ENCODE data around the gene MACROD2. TPM values are rescaled to one million over a fixed set of nuclear protein-coding genes. Genes with fewer than 3 reads are reported as not detected.

MACROD2 gene
- total and polyA plus RNA-seq, 7 donors: 0.20 to 4.8 (median 0.87) TPM

GRCh38 chr20:15446373-15446772, 1451.1 kb downstream of the MACROD2 start:
- no peaks in the 10 kb centered on the region for H3K4me1 ChIP-seq
- DNase-seq: peak; percentile 22 to 53
- intact Hi-C loops (cut with DNase I): no loop called here
- 52 to 62% (median 59%) methylated on average over 9 of the region's 9 CpGs for WGBS, 3 donors
- no peak overlapping the region for H3K4me3 ChIP-seq
- no peak for ATAC-seq
- H3K27ac ChIP-seq: no peak overlapping the region
- H3K9me3 ChIP-seq: no peaks in the 10 kb centered on the region
- no peaks in the 10 kb centered on the region for H3K27me3 ChIP-seq (ENCODE audit: insufficient read depth in 3 of 3, low read length in 2 of 3)
- TF ChIP-seq, protein P1, sequence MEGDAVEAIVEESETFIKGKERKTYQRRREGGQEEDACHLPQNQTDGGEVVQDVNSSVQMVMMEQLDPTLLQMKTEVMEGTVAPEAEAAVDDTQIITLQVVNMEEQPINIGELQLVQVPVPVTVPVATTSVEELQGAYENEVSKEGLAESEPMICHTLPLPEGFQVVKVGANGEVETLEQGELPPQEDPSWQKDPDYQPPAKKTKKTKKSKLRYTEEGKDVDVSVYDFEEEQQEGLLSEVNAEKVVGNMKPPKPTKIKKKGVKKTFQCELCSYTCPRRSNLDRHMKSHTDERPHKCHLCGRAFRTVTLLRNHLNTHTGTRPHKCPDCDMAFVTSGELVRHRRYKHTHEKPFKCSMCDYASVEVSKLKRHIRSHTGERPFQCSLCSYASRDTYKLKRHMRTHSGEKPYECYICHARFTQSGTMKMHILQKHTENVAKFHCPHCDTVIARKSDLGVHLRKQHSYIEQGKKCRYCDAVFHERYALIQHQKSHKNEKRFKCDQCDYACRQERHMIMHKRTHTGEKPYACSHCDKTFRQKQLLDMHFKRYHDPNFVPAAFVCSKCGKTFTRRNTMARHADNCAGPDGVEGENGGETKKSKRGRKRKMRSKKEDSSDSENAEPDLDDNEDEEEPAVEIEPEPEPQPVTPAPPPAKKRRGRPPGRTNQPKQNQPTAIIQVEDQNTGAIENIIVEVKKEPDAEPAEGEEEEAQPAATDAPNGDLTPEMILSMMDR (IDR thresholded peaks at IDR 0.05): no peak
- H3K36me3 ChIP-seq (ENCODE audit: insufficient read depth in 1 of 2, low read depth in 1 of 2): no peaks in the 10 kb centered on the region

DNA sequence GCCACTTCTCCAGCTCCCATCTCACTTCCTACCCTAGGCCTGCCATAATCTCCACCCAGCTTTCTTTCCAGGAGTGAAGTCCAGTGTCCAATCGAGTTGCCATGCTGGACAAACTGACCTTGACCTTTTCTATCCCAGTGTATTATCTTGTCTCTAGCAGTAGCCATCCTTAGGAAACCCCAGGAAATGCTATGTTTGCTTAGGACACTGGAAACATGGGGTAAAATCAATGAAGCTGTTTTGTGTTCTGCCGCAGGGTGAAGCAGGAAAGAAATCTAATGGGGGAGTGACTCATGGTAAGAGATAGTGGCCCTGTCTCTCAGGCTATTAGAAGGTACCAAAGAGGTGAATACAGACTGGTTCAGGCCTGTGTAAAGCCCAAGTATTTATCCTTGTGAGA, 1452.2 kb downstream of the MACROD2 start:
- no peaks in the 10 kb centered on the region for H3K36me3 ChIP-seq (ENCODE audit: insufficient read depth in 1 of 2, low read depth in 1 of 2)
- ATAC-seq (no peak), DNase-seq (no peak)
- intact Hi-C loops (cut with DNase I): no loop called here
- H3K27me3 ChIP-seq (ENCODE audit: insufficient read depth in 3 of 3, low read length in 2 of 3): no peaks in the 10 kb centered on the region
- no peak overlapping the region for H3K27ac ChIP-seq
- TF ChIP-seq, protein P1 (IDR thresholded peaks at IDR 0.05): no peak
- WGBS, 3 donors: 87 to 93% (median 89%) methylated on average over 2 of the region's 2 CpGs
- H3K4me1 ChIP-seq: no peaks in the 10 kb centered on the region
- H3K9me3 ChIP-seq: no peaks in the 10 kb centered on the region
- H3K4me3 ChIP-seq: no peak overlapping the region

DNA sequence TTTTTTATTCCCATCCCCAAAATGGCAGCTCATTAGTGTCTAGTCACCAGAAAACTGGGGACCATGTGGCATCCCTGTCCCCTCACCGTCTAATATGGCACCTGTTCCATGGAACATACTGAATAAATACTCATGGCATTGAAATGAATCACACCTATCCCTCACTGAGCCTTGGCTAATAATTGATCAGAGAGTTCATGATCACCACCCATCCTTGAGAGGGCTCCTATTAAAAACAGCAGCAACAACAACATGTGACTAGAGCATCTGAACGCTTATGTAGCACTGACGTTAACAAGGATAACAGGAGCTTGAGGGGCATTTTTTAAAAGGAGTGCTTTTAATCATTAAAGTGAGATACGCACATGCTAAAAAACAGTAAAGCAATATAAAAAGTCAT, 1453.7 kb downstream of the MACROD2 start:
- ATAC-seq (no peak), DNase-seq (no peak)
- H3K9me3 ChIP-seq: no peaks in the 10 kb centered on the region
- no peaks in the 10 kb centered on the region for H3K27me3 ChIP-seq (ENCODE audit: insufficient read depth in 3 of 3, low read length in 2 of 3)
- no peaks in the 10 kb centered on the region for H3K36me3 ChIP-seq (ENCODE audit: insufficient read depth in 1 of 2, low read depth in 1 of 2)
- WGBS, 3 donors: 90 to 93% (median 92%) methylated on average over 4 of the region's 4 CpGs
- intact Hi-C loops (cut with DNase I): no loop called here
- no peak overlapping the region for H3K27ac ChIP-seq
- H3K4me1 ChIP-seq: no peaks in the 10 kb centered on the region
- TF ChIP-seq, protein P1 (IDR thresholded peaks at IDR 0.05): no peak
- H3K4me3 ChIP-seq: no peak overlapping the region

DNA sequence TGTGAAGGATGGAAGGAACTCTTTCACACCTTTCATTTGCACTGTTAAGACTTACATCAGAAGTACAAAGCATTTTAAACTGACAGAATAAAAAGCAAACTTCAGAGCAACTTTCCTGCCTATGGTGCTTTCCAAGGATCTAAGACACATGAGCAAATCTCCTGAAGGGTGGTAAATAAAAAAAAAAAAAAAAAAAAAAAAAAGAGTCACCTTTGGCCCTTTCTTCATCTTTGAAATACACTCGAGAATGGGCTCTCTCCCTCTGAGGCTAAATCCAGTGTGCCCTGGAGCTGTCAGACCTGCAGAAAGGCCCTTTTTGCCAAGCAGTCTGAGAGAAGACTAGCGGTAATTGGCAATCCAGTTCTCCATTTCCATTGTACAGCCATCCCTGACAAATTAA, 1455.9 kb downstream of the MACROD2 start:
- Histone ChIP-seq H3K36me3 (ENCODE audit: insufficient read depth in 1 of 2, low read depth in 1 of 2) (no peaks in the 10 kb centered on the region), H3K9me3 (no peaks in the 10 kb centered on the region), H3K4me1 (no peaks in the 10 kb centered on the region), H3K4me3 (no peak overlapping the region), H3K27me3 (ENCODE audit: insufficient read depth in 3 of 3, low read length in 2 of 3) (no peaks in the 10 kb centered on the region), H3K27ac (no peak overlapping the region)
- intact Hi-C loops (cut with DNase I): no loop called here
- no peak for ATAC-seq
- no peak for DNase-seq
- 78 to 81% (median 79%) methylated on average over 2 of the region's 2 CpGs for WGBS, 3 donors
- TF ChIP-seq, protein P1 (IDR thresholded peaks at IDR 0.05): no peak

- intact Hi-C loops (cut with DNase I): no loop called here
- ATAC-seq (no peak), DNase-seq (no peak)
- no peak overlapping the region for H3K27ac ChIP-seq
- TF ChIP-seq, protein P1 (IDR thresholded peaks at IDR 0.05): no peak
- no peaks in the 10 kb centered on the region for H3K36me3 ChIP-seq (ENCODE audit: insufficient read depth in 1 of 2, low read depth in 1 of 2)
- 47 to 56% (median 50%) methylated on average over 4 of the region's 4 CpGs for WGBS, 3 donors
- H3K4me3 ChIP-seq: no peak overlapping the region
- H3K27me3 ChIP-seq (ENCODE audit: insufficient read depth in 3 of 3, low read length in 2 of 3): no peaks in the 10 kb centered on the region
- H3K9me3 ChIP-seq: no peaks in the 10 kb centered on the region
- H3K4me1 ChIP-seq: no peaks in the 10 kb centered on the region
Observed at GRCh38 chr20:15455279-15455678, 1460.0 kb downstream of the MACROD2 start.

All from psoas muscle (tissue), 8 donors.